OCI-LY7 (cell line): ENCODE data around the gene GRK6. TPM values are rescaled to one million over a fixed set of nuclear protein-coding genes. Genes with fewer than 3 reads are reported as not detected.
"Not testable (repeated sequence)": the region's sequence is repeated elsewhere in the genome, so short reads cannot be mapped to it uniquely, and the experiment has no call there.

Source experiments
- BruUV-seq: library from RNA; stranded (reverse); fragments of 400-500 nt; replicated peaks from 2 replicates; lab custom pipeline; 2021; lab: Mats Ljungman, UMichigan
- CTCF ChIA-PET: fragments of 300-600 bp; sonication (Branson Sonifier 250); formaldehyde crosslinking; loops from one replicate; lab custom pipeline; 2022; ENCODE audit warnings: antibody characterized with exemption; ENCODE audit not compliant: unreplicated experiment; lab: Charles Lee
- POLR2A ChIA-PET: fragments of 300-600 bp; sonication (Branson Sonifier 250); formaldehyde crosslinking; loops from one replicate; lab custom pipeline; 2022; ENCODE audit warnings: antibody characterized with exemption; lab: Charles Lee
- DNase-seq: peaks from one replicate; pipeline ENCODE4 v3.0.0-alpha.2; 2015; ENCODE audit warnings: low spot score
- H2AFZ ChIP-seq: fragments of 200-600 bp; sonication (generic), shearing (Covaris generic); 2 replicates; pipeline ENCODE4 v1.6.1; 2014; ENCODE audit warnings: mild to moderate bottlenecking, antibody characterized with exemption, low read length, moderate library complexity
- H3K27ac ChIP-seq: fragments of 200-600 bp; sonication (generic); 2 replicates; pipeline ENCODE4 v1.5.1; 2014; ENCODE audit warnings: mixed run types, low read depth, mild to moderate bottlenecking, moderate library complexity, low read length, inconsistent platforms; ENCODE audit not compliant: poor library complexity, severe bottlenecking
- H3K36me3 ChIP-seq: fragments of 200-600 bp; sonication (generic); 2 replicates; pipeline ENCODE4 v1.6.1; 2014; ENCODE audit warnings: mild to moderate bottlenecking, antibody characterized with exemption, low read length, moderate library complexity, mixed read lengths; ENCODE audit not compliant: insufficient read depth
- H3K4me1 ChIP-seq: fragments of 200-600 bp; sonication (generic); 2 replicates; pipeline ENCODE4 v1.5.1; 2014; ENCODE audit warnings: mild to moderate bottlenecking, low read length; ENCODE audit not compliant: insufficient read depth, poor library complexity, severe bottlenecking
- H3K4me2 ChIP-seq: fragments of 200-600 bp; sonication (generic); 2 replicates; pipeline ENCODE4 v1.6.1; 2014; ENCODE audit warnings: mild to moderate bottlenecking, low read length
- H3K4me3 ChIP-seq: fragments of 200-600 bp; sonication (generic); 2 replicates; pipeline ENCODE4 v1.5.1; 2014; ENCODE audit warnings: mild to moderate bottlenecking, low read depth, low read length; ENCODE audit not compliant: poor library complexity, severe bottlenecking
- H3K79me2 ChIP-seq: fragments of 200-600 bp; sonication (generic); 2 replicates; pipeline ENCODE4 v1.6.1; 2016; ENCODE audit warnings: low read depth, mild to moderate bottlenecking, low read length, moderate library complexity, mixed read lengths; ENCODE audit not compliant: insufficient read depth
- H3K9me2 ChIP-seq: fragments of 200-600 bp; sonication (generic); 2 replicates; pipeline ENCODE4 v1.6.1; 2016; ENCODE audit warnings: mild to moderate bottlenecking, low read length, mixed read lengths; ENCODE audit not compliant: insufficient read depth
- H3K9me3 ChIP-seq: fragments of 200-600 bp; sonication (generic); 2 replicates; pipeline ENCODE4 v1.6.1; 2014; ENCODE audit warnings: mild to moderate bottlenecking, mixed run types, low read length, mixed read lengths
- H4K20me1 ChIP-seq: fragments of 200-600 bp; sonication (generic); 2 replicates; pipeline ENCODE4 v1.6.1; 2014; ENCODE audit warnings: mild to moderate bottlenecking, antibody characterized with exemption, low read length, moderate library complexity, mixed read lengths; ENCODE audit not compliant: insufficient read depth
- CTCF ChIP-seq: fragments of 200-600 bp; sonication (generic); conservative IDR thresholded peaks from 2 replicates; pipeline ENCODE4 v1.5.1; 2014; ENCODE audit warnings: mild to moderate bottlenecking, antibody characterized with exemption, low read length, moderate library complexity, mixed read lengths
- EZH2phosphoT487 ChIP-seq: fragments of 200-600 bp; sonication (generic); IDR thresholded peaks from 2 replicates; pipeline ENCODE4 v1.6.1; 2018; ENCODE audit warnings: low read depth, borderline replicate concordance, mild to moderate bottlenecking, mixed run types, antibody characterized with exemption, low read length, moderate library complexity, mixed read lengths
- intact Hi-C: fragments of 100-400 bp; cut with micrococcal nuclease; formaldehyde crosslinking; loops from one replicate; pipeline ENCODE4 v1.10.0; 2022; ENCODE audit not compliant: unreplicated experiment
- total RNA-seq, 2 experiments: library from RNA; depleted of rRNA in 1 of 2; stranded (reverse); fragments of >200 nt in 1 of 2; shearing (Covaris generic) in 1 of 2; gene quantifications; 2 replicates each; pipeline ENCODE4 v1.2.3, GENCODE V29; 2014 to 2022

The GRK6 gene
- total RNA-seq, 2 experiments from 2014 or later = 46.2 to 99.4 TPM

- CTCF ChIA-PET = no interaction called here
Observed at GRCh38 chr5:177483994-177484901, 57.8 kb downstream of the GRK6 start.

GRCh38 chr5:177484902-177485549, 58.5 kb downstream of the GRK6 start:
- Histone ChIP-seq H3K4me3 (no peak overlapping the region), H3K27ac (no peak overlapping the region), H4K20me1 (no peaks in the 10 kb centered on the region), H3K4me2 (no peak overlapping the region), H3K9me2 (no peaks in the 10 kb centered on the region), H3K4me1 (peaks cover 13% of the 10 kb centered on the region), H3K9me3 (no peaks in the 10 kb centered on the region), H3K36me3 (peaks cover 12% of the 10 kb centered on the region; the same call in 1 of the 2 replicates), H3K79me2 (no peaks in the 10 kb centered on the region), H2AFZ (no peak overlapping the region)
- TF ChIP-seq EZH2phosphoT487 (no peak), CTCF (no peak)
- intact Hi-C loops = no loop called here
- ChIA-PET CTCF (no interaction called here), POLR2A (no interaction called here)
- DNase-seq = no peak
- no TSS peak for BruUV-seq

More at GRCh38 chr5:177483994-177484901, 57.8 kb downstream of the GRK6 start:
- no peak overlapping the region for H3K4me2 ChIP-seq
- no peak overlapping the region for H2AFZ ChIP-seq
- no peak overlapping the region for H3K4me3 ChIP-seq
- DNase-seq = no peak
- peaks cover 12% of the 10 kb centered on the region; the same call in 1 of the 2 replicates for H3K36me3 ChIP-seq
- POLR2A ChIA-PET = no interaction called here
- no peaks in the 10 kb centered on the region for H4K20me1 ChIP-seq
- no TSS peak for BruUV-seq
- intact Hi-C loops = no loop called here
- no peak overlapping the region for H3K27ac ChIP-seq
- H3K79me2 ChIP-seq = no peaks in the 10 kb centered on the region
- no peaks in the 10 kb centered on the region for H3K9me3 ChIP-seq
- no peaks in the 10 kb centered on the region for H3K9me2 ChIP-seq
- TF ChIP-seq CTCF = no peak
- TF ChIP-seq EZH2phosphoT487 = no peak
- peaks cover 5% of the 10 kb centered on the region for H3K4me1 ChIP-seq

GRCh38 chr5:177485753-177486152, 59.3 kb downstream of the GRK6 start:
- CTCF ChIA-PET, POLR2A ChIA-PET: not testable (repeated sequence)

More at GRCh38 chr5:177485753-177486152, 59.3 kb downstream of the GRK6 start:
- BruUV-seq, DNase-seq, H3K27ac ChIP-seq, H2AFZ ChIP-seq, H3K9me2 ChIP-seq, intact Hi-C loops, H3K4me3 ChIP-seq, H3K79me2 ChIP-seq, H3K4me2 ChIP-seq, H4K20me1 ChIP-seq, H3K9me3 ChIP-seq: not testable (repeated sequence)
- Histone ChIP-seq H3K36me3 (peaks cover 12% of the 10 kb centered on the region; the same call in 1 of the 2 replicates), H3K4me1 (peaks cover 18% of the 10 kb centered on the region)
